Superior temporal gyrus (tissue), 1 donor: Measurements from ENCODE around the gene TLE1.
"Not testable (repeated sequence)": the region's sequence is repeated elsewhere in the genome, so short reads cannot be mapped to it uniquely, and the experiment has no call there.

ENCODE experiments used
- DNase-seq: peaks from one replicate; pipeline ENCODE4 v3.0.0-alpha.2; 2016; ENCODE audit errors: extremely low spot score

TLE1 gene

DNA sequence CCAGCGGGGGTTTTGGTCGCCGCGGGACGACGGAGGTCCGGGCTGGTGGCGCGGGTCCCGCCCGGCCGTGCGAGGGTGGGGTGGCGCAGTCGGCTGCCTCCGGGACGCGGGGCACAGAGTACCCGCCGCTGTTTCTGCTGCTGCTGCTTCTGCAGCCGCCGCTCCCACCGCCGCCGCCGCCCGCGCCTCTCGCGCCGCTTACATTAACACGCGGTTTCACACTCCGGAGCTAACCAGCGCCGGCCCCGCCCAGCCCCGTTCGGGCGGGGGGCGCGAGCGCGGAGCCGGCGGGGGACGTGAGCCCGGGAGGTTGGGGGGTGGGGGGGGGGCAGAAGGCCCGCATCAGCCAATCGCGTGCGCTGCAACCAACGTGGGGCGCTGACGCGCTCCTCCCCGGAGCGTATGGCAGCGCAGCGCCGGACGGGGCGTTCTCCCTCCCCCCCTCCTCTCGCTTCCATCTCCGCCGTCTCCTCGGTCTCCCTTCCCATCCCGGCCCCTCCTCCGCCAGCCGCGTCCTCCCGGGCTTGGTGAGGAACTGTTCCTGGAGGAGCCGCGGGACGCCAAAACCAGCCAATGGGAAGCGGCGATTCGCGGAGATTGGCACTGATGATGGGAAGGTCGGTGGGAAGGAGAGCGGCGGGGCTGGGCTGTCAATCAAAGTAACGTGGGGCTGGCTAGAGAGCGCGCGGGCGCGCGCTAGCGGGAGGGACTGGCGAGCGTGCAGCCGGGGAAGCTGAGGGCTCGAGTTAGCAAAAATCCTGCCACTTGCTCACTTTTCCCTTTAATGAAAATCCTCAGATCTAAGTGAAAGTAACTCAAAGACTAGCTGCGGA lies at the start of gene TLE1:
Gene TLE1, minus strand, starts transcription at position 205 of the 833 bp plus-strand sequence. CDS start 1,307 bp downstream, outside the sequence.
- peak; percentile 99 for DNase-seq

DNA sequence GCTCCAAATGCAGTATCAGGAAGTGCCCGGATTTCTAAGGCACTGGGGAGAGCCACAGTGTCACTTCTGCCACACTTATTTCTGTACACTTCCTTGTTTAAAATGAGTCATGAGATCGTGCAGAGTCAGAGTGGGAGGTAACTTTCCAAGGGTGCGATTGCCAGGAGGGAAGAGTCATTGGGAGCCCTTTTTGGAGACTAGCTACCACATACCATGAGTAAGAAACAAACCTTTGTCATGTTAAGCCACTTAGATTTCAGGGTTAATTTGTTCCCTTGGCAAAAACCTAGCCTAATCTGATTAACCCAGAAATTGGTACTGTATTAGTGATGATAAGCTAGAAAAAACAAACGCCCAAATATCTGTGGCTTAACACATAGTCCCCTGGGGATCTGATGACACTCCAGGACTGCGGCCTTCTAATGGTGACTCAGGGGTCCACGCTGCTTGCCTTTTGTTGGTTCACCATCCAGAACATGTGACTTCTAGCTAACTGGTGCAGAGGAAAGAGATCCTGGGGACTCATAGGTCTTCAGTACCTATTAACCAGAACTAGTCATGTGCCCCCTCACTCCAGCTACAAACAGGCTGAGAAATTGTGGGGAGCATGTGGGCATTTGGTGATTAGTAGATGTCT lies 48.6 kb upstream of the TLE1 start:
- no peak for DNase-seq

DNA sequence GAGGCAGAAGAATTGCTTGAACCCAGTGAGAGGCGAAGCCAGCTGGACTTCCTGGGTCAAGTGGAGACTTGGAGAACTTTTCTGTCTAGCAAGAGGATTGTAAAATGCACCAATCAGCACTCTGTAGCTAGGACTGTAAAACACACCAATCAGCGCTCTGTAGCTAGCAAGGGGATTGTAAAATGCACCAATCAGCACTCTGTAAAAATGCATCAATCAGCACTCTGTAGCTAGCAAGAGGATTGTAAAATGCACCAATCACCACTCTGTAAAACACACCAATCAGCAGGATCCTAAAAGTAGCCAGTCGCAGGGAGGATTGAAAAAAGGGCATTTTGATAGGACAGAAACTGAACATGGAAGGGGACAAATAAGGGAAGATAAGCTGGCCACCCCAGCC lies 41.2 kb upstream of the TLE1 start:
- not testable (repeated sequence) for DNase-seq

DNA sequence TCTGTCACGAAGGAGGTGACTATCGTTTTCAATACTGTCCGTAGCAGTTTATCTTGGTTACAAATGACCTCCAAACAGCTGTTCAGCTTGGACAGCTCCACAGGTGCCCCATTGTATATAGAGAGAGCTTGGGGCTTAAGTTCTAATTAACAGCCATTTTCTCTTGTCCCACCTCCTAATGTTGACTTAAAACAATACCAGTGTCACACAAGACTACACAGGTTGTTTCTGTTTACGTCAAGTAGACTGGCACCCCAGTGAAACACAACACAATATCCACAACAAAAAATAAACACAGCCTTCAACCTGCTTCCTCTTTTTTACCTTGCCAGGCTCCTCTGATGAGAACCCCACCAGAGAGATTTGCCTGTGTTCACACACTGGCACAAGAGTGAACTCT lies 39.8 kb upstream of the TLE1 start:
- peak; percentile 6 for DNase-seq

DNA sequence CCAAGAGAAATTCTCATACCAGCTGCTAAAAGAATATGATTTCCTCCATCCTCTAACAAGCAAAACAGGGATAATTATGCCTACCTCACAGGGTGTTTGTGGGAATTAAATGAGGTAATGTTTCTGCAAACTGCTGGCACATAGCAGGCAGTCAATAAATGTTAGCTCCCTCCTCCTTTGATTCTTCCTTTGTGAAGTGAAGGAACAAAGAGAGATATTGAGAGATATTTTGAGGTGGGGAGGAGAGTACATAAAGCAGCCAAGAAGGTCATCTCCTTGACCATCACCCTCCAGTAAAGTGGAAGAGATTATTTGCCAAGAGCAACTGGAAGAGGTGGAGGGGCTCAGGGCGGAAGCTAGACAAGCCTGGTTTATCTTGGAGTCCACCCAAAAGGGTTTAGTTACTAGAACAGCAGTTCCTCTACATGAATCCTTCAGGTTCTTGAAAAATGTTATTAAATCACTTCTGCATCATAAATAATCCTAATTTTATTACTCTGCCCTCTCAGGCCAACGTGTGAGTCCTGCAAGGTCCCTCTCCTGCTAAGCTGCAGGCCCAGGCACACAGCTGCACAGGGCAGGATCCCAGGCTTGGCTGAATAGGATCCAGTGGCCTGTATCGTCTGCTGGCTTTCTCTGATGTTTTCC lies 35.0 kb upstream of the TLE1 start:
- DNase-seq, result no peak

DNA sequence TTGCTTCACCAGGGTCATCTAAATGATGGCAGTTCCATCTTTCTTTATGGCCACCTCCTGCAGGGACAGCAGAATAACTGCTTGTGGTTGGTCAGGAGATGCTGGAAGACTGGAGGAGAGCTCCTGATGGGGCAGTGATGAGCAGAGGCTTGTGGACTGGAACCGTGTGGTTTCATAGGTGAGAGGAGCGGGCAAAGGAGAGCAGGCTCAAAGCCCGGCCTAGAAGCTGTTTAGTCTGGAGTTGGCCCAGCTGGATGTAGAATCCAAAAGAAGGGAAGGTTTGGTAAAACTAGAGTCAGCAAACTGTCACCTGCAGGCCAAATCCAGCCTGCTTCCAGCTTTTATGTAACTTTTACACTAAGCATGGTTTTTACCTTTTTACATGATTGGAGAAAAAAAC lies 32.9 kb upstream of the TLE1 start:
- no peak for DNase-seq

DNA sequence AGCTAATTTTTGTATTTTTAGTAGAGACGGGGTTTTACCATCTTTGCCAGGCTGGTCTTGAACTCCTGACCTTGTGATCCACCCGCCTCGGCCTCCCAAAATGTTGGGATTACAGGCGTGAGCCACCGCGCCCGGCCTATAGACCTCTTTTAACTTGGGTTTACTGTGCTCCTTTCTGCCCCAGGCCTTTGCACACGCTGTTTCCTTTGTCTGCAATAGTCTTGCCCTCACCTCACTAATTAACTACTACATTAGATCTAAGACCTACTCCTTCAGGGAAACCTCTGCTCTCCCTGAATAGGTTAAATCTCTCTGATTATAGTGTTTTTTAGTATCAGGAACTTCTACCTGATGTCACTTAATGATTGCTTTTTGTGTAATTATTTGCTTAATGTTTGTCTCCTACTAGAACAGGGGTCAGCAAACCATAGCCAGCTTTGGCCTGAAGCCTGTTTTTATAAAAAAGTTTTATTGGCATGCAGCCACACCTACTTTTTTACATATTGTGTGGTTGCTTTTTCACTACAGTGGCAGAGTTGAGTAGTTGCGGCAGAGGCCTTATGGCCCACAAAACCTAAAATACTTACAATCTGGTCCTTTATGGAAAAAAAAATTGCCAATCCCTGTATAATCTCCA lies 31.2 kb upstream of the TLE1 start:
- DNase-seq, result no peak

DNA sequence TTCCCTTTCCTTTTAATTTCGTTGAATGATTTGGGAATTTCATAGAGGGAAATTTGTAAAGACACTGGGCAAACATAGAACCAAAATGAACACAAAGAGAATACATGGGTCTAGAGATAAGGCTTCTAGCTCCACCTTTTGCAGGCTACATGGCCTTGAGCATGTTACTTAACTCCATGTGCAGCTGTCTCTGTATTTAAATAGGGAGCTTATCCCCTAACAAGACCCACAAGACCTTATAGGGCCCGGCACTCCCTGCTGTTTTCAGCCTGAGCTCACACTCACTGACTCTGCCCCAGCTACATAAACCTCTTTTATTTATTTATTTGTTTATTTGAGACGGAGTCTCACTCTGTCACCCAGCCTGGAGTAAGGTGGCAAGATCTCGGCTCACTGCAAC lies 30.6 kb upstream of the TLE1 start:
- no peak for DNase-seq

DNA sequence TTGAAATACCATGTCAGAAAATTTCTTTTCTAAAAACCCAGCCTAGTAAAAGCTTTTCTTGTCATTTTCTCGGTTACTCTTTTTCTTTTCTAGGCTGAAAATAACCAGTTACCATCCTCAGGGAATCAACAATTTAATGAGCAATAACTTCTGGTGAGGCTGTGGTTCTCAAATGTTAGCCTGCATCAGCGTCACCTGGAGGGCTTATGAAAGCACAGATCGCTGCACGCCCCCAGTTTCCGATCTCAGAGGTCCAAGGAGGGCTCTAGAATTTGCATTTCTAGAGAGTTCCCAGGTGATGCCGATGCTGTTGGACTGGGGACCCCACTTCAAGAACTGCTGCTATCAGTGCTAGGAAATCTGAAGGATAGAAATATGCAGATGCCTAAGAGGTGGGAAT lies 28.9 kb upstream of the TLE1 start:
- DNase-seq, result no peak

DNA sequence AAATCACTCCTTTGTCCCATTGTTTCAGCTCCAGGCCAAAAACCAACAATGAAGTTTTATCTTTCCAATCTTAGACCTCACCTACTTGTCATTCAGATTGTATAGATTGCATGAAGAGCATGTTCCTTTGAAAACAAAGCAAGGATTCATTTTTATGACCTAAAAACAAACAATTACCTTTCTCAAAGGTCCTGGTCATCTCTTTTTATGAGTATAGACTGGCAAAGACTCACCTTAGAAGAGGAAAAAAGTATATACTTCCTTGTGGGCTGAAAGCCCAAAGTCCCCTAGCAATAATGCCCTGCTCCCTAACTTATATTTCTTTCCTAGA lies 28.4 kb upstream of the TLE1 start:
- no peak for DNase-seq

DNA sequence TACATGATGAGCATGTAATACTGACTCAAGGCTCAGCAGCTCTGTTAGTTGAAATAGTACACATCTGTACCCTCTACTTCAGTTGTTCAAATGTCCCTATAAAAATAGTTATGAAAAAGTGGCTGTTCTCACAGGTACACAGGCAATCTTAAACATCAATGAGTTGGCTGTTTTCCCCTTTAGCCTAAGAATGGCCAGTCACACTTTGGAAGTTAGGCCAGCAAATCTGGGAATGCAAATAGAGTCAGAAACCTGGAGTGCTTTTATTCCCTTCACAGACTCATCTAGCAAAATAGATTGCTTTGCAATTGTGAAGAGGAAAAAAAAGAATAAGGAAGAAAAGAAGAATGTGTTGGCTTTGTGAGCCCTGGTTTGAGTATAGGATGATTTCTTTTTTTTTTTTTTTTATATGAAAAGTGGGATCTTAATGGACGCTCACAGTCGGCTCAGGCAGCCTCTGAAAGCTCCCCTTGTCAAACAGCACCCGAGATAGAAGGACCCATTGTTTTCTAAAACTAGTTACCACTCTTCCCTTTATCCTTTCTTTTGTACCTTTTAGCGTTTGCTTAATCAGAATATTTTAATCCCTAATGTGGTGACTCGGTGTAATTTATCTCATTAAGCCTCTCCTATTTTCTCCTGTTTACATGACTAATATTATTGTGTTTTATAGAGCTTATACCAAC lies 27.9 kb upstream of the TLE1 start:
- DNase-seq, result peak; percentile 75

DNA sequence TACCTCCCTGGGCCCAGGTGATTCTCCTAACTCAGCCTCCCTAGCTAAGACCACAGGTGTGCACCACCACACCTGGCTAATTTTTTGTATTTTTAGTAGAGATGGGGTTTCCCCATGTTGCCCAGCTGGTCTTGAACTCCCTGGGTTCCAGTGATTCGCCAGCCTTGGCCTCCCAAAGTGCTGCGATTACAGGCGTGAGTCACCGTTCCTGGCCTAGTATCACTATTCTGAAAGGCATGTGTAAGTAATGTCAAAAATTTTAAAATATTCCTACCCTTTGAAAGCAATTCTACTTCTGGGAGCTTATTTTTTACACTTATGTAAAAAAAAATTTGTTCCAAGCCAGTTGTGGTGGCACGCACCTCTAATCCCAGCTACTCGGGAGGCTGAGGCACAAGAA lies 27.1 kb upstream of the TLE1 start:
- no peak for DNase-seq

DNA sequence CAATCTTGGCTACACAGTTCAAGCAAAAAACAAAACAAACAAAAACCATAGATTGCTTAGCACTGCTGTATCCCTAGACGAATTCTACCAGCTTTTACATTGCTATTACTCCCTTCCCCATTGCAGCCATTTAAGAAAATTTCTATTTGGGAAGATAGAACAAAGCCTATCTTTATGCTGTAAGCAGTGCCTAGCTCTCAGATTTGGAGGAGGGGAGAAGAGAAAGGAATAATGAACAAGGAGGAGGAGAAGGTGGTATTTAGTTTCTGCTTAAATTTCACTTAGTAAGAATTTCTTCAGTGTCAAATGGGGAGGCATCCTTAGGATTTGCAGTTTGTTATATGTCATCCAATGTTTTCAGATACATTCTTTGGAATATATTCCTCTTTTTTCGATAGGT lies 16.2 kb upstream of the TLE1 start:
- DNase-seq, result no peak

DNA sequence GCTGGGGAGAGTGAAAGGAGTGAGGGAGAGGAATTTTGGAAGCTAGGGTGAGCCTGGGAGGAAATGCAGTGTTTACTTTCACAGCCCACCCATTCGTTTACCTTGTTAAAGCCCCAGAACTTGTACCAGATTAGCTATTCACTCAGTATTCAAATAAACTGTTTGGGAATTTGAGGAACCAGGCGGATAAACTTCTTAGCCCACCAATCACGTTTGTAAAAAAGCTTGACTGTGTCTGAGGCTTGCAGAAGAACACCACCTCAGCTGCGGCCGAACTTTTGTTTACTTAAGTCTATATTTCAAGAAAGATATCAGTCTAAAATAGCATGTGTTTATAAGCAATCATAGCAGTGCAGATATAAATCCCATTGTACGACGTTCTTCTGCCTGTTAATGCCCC lies 5.2 kb upstream of the TLE1 start:
- peak; percentile 4 for DNase-seq

DNA sequence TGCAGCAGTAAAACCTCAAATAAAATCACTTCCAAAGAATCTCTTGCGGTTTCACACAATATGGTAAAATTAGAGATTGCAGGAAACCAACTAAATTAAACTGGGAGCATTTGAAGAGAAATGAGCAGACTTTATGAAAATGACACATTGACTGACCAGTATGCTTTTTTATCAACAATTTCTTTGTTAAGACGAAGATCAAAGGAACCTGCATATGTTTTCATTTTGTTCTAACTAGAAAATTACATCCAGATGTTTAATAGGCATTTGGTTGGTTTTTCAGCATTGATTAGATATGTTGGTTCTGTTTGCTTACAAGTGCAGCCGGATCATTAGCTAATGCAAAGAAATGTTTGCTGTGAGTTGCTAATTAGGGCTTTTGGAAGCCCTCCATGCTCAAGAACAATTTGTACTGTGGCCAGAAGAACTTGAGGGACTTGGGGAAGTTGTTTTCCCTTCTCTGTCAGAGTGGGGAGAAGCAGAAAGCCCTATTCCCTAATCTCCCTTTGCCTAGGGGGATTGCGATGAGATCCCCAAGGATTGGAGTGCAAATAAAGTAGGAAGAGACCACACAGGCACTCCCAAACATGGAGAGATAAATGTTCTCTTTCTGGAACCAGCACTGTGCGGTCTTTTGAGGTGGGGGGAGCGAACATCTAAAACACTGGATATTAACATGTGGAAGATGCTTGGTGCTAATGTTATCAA lies 4.5 kb upstream of the TLE1 start:
- peak; percentile 6 for DNase-seq

DNA sequence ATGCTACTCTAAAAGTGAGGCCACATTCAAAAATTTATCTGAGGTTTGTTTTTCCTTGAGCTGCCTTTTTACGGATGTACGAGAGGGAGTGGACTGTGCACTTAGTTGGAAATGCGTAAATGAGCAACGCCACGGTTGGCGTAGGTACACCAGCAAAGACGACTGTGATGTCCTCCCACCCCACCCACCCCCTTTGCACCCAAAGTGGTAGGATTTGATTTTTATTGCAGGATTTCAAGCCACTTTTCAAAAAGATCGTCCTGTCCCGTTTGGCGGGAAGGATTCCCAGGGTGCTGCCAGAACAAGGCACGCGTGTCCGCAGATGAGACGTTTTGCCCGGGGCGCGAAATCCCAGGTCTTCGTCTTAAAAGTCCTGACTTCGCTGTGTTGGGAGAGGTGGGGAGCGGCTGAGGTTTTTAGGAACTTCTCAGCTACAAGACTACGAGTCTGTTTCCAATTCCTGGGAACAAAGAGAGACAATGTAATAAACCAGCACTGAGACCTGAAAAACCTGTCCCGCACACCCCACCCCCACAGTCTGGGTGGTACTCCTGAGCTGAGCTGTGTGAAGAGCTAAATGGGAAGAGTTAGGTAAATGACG lies 1.0 kb upstream of the TLE1 start:
- DNase-seq, result no peak

DNA sequence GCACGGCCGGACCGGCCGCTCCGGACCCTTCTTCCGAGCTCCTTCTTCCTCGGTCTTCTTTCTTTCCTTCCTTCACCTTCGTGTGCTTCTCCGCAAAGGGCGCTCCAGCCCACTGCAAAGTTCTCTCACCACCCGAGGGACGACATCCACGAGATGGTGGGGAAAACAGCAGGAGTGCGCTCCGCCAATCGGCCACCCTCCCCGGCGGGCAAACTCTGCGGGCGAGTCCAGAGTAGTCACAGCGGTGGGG lies 329 bp downstream of the TLE1 start:
- not testable (repeated sequence) for DNase-seq

DNA sequence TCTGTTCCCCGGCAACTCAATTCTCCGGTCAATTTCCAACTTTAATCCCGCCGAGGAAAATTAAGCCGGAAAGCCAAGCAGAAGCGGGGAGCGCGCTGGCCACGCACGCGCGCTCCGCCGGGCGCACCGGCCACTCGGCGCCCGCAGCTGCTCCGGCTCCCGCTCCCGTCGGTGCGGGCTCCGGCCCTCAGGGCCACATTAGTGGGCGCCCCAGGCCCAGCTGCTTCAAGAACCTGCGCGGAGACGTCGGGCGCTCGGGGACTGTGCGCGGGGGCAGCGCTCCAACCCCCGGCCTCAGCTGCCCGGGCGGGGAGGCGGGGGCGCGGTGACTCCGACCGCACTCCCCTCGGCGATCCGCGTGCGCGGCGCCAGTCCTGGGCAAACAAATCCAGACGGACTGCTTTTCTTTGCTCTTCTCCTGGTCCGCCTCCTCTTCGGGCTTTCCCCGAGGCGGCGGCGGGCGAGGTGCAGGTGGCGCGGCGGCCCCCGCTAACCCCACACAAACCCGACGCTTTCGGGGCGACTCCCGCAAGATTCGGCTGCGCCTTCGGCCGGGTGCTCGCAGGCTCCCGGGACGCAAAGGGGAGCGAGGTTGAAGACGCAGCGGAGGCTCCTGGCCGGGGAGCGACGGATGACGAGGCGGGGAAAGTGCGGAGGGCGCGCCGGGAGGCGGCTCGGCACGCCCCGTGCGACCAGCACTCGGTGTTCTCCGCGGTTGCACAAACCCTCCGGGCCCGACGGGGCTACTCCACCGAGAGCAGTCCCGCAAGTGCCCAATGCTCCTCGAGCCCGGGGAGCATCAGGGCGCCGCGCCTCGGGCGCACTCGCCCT lies 870 bp downstream of the TLE1 start:
- not testable (repeated sequence) for DNase-seq

DNA sequence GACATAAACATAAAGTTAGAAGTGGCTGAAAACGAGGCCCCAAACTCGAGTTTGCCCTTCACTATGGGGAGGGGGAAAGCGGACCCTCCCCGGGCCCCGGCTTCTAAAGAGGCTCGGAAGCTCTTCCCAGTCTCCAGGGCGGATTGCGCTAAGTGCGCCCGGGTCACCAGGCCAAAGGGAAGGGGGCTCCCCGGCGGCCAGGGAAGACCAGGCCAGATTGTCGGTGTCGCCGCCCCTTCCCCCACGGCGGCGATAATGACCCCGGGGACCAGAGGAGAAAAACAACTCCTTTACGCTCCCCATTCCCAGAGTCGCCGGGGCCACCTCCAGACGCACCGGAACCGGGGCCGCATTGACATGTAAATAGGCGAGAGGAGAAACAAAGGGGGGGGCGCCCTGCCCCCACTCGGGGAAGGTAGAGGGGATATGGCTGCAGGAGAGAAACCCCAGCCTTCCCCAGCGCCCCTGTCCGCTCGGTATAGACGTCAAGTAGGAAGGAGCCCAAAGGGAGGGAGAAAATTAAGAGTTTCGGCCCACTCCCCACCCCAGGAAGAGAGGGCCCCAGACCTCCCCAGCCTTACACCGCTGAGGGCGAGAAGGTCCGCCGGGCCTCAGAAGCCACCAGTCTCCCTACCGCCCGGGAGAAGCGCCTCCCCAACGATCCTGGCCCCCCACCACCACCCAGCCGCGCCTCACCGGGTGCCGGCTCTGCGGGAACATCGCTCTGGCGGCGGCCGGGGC lies 1.7 kb downstream of the TLE1 start:
- no peak for DNase-seq
